ENCODE data around the gene ZNHIT2.
"Not testable (repeated sequence)": the region's sequence is repeated elsewhere in the genome, so short reads cannot be mapped to it uniquely, and the experiment has no call there.

The ZNHIT2 gene

DNA sequence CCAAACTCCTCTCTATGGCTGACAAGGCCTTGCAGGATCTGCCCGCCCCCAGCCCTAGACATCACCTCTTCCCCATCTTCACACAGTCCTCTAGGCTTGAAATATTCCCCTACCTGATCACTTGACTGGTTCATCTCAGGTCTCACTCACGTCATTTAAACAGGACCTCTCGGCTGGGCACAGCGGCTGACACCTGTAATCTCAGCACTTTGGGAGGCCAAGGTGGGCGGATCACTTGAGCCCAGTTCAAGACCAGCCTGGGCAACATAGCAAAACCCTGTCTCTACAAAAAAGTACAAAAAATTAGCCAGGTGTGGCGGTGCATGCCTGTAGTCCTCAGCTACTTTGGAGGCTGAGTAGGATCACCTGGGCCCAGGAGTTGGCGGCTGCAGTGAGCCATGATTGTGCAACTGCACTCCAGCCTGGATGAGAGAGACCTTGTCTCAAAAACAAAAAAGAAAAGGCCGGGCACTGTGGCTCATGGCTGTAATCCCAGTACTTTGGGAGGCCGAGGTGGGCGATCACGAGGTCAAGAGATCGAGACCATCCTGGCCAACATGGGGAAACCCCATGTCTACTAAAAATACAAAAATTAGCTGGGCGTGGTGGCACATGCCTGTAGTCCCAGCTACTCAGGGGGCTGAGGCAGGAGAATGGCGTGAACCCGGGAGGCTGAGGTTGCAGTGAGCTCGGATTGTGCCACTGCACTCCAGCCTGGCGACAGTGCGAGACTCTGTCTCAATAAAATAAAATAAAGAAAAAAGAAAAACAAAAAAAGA, 1.6 kb upstream of the ZNHIT2 start:
- not testable (repeated sequence) for DNase-seq

DNA sequence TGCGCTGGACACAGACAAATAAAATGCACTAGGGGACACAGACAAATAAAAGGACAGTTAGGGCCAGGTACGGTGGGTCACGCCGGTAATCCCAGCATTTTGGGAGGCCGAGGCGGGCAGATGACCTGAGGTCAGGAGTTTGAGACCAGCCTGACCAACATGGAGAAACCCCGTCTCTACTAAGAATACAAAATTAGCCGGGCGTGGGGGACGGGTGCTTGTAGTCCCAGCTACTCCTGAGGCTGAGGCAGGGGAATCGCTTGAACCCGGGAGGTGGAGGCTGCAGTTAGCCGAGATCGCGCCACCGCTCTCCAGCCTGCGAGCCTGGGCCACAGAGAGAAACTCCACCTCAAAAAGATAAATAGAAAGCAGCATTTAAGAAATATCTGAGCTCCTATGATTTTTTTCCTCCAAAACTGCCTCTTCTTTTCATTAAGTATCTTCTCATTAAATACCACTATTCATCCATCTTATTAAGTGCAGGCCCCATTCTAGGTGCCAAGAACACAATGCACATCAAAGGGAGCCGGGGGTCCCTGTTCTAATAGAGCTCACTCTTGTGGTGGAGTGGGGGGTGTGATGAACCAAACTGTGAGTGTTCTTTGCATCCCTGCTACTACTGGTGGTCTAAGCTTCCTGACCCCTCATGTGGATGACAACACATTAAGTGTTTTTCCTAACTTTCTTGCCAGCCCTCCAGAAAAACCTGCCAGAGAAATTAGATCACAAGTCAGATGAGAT, 766 bp upstream of the ZNHIT2 start:
- DNase-seq: no peak

- DNase-seq: peak in 2 of 14 donors; percentile 46 to 57
These were observed 913 bp downstream of the ZNHIT2 start for GRCh38 chr11:65116370-65117205.

- DNase-seq: no peak
These were observed 2.0 kb downstream of the ZNHIT2 start for GRCh38 chr11:65115361-65116082.

GRCh38 chr11:65114538-65115171, 2.8 kb downstream of the ZNHIT2 start:
- no peak for DNase-seq

DNA sequence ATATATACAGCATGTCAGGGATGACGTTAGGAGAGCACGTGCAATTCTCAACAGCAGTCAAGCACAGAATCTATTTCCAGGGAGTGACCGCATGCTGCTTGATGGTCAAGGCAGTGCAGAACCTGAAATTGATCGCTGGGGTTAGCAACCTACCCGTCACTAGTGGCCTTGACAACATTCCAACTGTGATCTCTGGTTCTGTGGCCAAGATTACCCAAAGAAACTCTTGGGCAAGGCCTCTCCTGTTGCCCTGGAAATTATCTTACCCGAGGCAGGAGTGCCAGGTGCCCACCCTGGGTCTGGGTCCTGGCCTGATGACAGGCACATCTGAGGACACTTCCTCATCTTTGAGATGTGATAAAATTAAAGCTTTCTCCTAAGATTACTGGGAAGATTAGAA, 3.7 kb downstream of the ZNHIT2 start:
- DNase-seq: no peak

DNA sequence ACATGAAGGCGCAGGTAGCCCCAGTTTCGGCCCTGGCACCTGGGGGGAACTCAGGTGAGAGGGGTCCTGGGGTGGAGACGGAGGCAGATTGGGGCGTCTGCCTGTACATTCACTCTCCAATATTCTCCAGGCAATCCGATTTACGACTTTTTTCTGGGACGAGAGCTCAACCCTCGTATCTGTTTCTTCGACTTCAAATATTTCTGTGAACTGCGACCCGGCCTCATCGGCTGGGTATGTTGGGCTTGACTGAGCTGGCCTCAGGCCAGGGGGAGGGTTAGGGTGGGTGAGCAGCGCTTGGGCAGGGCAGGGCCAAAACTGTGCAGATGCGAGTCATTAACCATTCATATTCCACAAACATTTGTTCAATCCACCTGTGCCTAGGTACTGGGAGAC, 4.1 kb downstream of the ZNHIT2 start:
- no peak for DNase-seq

DNA sequence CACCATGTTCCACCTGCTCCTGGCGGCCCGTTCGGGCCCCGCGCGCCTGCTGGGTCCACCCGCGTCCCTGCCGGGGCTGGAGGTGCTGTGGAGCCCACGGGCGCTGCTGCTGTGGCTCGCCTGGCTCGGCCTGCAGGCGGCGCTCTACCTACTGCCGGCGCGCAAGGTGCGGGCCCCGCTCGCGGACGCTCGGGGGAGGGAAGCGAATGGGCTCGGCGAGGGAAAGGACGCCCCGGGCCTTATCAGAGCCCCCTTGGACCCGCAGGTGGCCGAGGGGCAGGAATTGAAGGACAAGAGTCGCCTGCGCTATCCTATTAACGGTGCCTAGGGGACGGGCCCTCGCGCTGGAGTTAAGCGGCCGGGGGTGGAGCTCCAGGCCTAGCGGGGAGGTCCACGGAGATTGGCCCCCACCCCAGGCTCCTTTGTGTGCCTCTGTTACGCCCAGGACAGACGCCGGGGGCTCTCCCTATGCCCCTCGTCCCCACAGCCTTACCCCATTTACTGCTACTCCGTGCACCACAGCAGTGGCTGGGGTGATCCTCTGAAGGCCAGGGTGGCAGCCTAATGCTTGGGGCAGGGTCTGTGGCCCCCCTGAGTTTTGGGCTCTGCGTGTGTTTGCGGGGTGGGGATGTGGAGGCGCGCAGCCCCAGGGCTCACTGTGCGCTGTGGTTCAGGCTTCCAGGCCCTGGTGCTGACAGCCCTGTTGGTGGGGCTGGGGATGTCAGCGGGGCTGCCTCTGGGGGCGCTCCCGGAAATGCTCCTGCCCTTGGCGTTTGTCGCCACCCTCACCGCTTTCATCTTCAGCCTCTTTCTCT, 4.7 kb downstream of the ZNHIT2 start:
- peak in 12 of 14 donors; percentile 12 to 68 (median 35) for DNase-seq

DNA sequence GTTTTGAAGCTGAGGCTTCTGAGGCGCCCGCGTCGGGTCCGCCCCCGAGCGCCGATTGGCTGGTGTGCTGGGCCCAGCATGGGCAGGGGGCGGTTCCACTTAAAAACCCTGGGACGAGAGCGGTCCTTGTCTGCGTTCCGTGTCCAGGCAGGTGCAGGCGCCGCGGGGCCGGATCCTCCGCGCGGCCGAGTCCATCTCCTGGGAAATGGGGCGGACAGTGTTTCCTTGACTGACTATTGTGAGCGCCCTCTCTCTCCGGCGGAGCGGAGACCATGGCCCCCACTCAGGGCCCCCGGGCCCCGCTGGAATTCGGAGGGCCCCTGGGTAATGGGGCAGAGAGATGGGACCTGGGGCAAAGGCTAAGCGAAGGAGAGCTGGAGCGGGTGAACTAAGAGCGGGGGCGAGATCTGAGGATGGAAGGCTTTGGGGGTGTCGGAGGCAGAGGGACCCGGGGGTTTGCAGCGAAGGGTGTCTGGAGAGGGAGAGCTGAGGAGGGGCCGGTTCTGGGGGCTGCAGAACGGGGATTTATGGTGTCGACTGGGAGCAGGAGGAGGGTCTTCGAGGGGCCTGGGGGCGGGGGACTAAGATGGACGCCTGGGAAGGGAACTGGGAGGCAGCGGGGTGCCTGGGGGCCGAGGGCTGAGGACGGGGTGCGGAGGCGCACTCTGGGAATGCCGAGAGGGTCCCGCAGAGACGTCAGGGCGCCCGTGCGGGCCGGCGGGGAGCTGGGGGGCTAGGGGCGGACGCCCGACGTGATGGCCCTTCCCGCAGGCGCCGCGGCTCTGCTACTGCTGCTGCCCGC, 5.6 kb downstream of the ZNHIT2 start, which contains the start of gene TM7SF2:
Gene TM7SF2 (plus strand): TSS at position 129 of the 802 bp plus-strand sequence. CDS start 144 bp downstream, at position 273.
- peak; percentile 43 to 97 (median 90) for DNase-seq

DNA sequence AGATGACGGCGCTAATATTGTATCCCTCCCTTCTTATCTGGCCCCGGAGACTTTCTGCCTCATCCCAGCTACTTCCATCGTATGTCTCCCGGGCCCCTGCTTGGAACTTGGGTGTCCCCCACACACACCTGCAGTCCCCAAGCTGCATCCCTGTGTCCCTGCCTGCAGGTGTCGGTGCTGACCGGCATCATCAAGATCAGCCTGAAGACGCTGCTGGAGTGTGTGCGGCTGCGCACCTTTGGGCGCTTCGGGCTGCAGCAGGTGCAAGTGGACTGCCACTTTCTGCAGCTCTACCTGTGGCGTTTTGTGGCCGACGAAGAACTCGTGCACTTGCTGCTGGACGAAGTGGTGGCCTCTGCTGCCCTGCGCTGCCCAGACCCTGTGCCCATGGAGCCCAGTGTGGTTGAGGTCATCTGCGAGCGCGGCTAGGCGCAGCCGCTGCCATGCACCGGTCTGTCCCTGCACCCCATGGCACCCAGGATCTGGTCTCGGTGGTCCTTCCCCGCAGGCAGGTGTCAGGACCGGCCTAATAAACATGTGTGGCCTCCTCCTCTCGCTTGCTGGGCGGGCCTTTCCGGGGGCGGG, 6.2 kb downstream of the ZNHIT2 start:
- DNase-seq: no peak

DNA sequence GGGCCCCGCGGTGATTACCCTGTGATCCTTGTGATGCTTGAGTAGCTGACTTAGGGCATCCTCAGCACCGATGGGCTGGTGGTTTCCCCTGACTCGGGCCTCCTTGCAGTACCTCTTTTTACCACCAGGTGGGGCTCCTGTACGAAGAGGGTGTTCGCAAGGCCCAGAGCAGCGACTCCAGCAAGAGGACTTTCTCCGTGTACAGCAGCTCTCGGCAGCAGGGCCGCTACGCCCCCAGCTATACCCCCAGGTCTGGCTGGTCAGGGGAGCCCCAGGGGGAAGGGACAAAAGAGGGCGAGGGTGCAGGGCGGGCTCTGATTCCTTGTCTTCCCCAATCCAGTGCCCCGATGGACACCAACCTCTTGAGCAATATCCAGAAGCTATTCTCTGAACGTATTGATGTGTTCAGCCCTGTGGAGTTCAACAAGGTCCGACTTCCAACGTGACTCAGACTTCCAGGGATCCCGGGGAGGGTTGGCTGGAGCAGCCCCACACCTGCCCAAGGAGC, 7.1 kb downstream of the ZNHIT2 start:
- DNase-seq: peak; percentile 38 to 87 (median 73)

DNA sequence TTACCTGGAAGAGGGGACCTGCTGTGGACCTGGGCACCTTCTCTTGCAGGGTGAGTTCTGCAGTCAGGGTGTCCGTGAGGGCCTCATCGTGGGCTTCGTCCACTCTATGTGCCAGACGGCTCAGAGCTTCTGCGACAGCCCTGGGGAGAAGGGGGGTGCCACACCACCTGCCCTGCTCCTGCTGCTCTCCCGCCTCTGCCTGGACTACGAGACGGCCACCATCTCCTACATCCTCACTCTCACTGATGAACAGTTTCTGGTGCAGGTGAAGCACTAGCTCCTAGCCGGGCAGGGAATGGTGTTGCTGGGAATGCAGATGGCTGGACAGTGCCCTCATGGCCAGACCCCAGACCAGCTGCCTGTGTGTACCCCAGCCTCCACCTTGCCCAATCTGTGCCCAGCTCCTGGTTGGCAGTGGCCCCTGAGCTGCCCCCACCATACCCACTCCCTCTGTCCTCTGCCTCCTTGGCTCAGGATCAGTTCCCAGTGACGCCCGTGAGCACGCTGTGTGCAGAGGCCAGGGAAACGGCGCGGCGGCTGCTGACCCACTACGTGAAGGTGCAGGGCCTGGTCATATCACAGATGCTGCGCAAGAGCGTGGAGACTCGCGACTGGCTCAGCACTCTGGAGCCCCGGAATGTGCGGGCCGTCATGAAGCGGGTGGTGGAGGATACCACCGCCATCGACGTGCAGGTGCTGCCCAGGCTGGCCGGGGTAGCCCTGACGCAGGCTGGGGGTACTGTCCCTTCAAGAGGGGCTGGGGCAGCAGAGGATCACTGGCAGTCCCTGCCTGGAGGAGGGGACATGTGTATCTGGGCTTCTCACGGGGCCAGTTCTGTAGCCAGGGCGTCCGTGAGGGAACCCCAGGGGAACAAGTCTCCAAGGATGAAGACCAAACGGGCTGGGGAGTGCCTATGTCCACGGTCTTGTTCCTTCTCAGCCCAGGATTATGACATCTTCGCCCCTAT, 8.0 kb downstream of the ZNHIT2 start:
- DNase-seq: no peak

DNA sequence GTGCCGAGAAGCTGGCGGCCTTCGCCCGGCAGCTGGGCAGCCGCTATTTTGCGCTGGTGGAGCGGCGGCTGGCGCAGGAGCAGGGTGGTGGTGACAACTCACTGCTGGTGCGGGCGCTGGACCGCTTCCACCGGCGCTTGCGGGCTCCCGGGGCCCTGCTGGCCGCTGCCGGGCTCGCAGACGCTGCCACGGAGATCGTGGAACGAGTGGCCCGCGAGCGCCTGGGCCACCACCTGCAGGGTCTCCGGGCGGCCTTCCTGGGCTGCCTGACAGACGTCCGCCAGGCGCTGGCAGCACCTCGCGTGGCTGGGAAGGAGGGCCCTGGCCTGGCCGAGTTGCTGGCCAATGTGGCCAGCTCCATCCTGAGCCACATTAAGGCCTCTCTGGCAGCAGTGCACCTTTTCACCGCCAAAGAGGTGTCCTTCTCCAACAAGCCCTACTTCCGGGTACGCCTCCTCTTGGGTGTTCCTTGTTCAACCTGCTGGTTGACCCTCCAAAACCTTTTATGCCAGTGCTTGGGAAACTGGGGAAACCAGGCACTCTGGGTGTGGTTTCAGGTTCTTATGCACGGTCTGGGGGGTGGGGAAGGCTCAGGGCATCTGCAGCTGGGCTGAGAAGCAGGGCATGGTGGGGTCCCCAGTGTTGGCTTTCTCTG, 8.9 kb downstream of the ZNHIT2 start:
- DNase-seq: no peak

DNA sequence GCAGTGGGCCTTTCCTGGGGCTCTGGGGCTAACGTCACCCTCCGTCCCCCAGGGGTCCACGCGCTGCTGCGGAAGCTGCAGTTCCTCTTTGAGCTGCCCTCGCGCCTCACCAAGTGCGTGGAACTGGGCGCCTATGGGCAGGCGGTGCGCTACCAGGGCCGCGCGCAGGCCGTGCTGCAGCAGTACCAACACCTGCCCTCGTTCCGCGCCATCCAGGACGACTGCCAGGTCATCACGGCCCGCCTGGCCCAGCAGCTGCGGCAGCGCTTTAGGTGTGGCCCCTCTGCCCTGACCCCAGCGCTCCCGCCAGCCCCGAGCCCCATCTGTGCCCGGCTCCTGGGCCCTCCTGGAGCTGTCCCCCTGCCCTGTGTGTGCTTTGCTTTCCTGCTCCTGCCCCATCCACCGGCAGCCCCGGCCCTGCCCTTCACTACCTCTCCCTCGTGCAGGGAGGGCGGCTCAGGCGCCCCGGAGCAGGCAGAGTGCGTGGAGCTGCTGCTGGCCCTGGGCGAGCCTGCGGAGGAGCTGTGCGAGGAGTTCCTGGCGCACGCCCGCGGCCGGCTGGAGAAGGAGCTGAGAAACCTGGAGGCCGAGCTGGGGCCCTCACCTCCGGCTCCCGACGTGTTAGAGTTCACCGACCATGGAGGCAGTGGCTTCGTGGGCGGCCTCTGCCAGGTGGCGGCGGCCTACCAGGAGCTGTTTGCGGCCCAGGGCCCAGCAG, 9.6 kb downstream of the ZNHIT2 start:
- DNase-seq: no peak

GRCh38 chr11:65107078-65107477, 10.4 kb downstream of the ZNHIT2 start:
- no peak for DNase-seq

GRCh38 chr11:65104628-65105027, 12.9 kb downstream of the ZNHIT2 start:
- no peak for DNase-seq

DNA sequence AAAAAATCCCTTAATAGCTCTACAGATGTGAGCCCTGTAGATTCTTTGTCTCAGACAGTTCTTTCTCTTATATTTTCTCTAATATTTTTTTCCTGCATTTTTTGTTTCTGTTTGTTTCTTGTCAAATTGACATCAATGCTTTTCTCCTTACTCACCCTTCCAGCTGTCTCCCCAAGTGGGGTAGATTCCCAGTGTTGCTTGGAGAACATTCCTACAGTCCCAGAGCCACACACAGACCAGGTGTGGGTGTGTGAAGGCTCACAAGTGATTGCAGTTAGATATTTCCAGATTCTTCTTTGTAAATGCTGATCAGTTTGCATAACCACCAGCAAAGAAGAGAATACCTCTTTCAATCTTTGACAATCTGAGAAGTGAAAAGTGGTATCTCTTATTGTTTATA, 14.0 kb downstream of the ZNHIT2 start:
- DNase-seq: no peak

All from C1 segment of cervical spinal cord (tissue), 14 donors.